KMS-11 (cell line): ENCODE data around the gene SLC15A3.

Experiments used
- H2AFZ ChIP-seq: fragments of 200-600 bp; sonication (generic); 2 replicates; pipeline ENCODE4 v1.6.1; 2016; ENCODE audit warnings: antibody characterized with exemption, mixed run types, low read depth
- H3K27ac ChIP-seq: fragments of 200-600 bp; sonication (generic); 2 replicates; pipeline ENCODE4 v1.6.1; 2016; ENCODE audit warnings: mild to moderate bottlenecking, mixed run types
- H3K27me3 ChIP-seq: fragments of 200-600 bp; sonication (generic); 2 replicates; pipeline ENCODE4 v1.6.1; 2017; ENCODE audit warnings: mild to moderate bottlenecking, low read depth, mixed run types, moderate library complexity; ENCODE audit not compliant: insufficient read depth
- H3K36me3 ChIP-seq: fragments of 200-600 bp; sonication (generic); 2 replicates; pipeline ENCODE4 v1.6.1; 2017; ENCODE audit warnings: mild to moderate bottlenecking, mixed run types; ENCODE audit not compliant: insufficient read depth
- H3K4me1 ChIP-seq: fragments of 200-600 bp; sonication (generic); 2 replicates; pipeline ENCODE4 v1.6.1; 2016; ENCODE audit warnings: mild to moderate bottlenecking, low read depth, mixed run types; ENCODE audit not compliant: poor library complexity, severe bottlenecking
- H3K4me2 ChIP-seq: fragments of 200-600 bp; sonication (generic); 2 replicates; pipeline ENCODE4 v1.7.0; 2016; ENCODE audit warnings: mild to moderate bottlenecking, mixed run types
- H3K4me3 ChIP-seq: fragments of 200-600 bp; sonication (generic); IDR thresholded peaks from 2 replicates; pipeline ENCODE4 v1.6.1; 2017; ENCODE audit warnings: low read depth, low read length, mixed read lengths; ENCODE audit not compliant: insufficient read depth
- H3K79me2 ChIP-seq: fragments of 200-600 bp; sonication (generic); 2 replicates; pipeline ENCODE4 v1.6.1; 2016; ENCODE audit warnings: low read depth, mixed run types; ENCODE audit not compliant: insufficient read depth
- H3K9ac ChIP-seq: fragments of 200-600 bp; sonication (generic); 2 replicates; pipeline ENCODE4 v1.6.1; 2016; ENCODE audit warnings: mild to moderate bottlenecking, mixed run types
- H4K20me1 ChIP-seq: fragments of 200-600 bp; sonication (generic); 2 replicates; pipeline ENCODE4 v1.6.1; 2016; ENCODE audit warnings: mild to moderate bottlenecking, mixed run types; ENCODE audit not compliant: insufficient read depth
- TF ChIP-seq, protein P1 (sequence below): fragments of 200-600 bp; sonication (generic); conservative IDR thresholded peaks from 2 replicates; pipeline ENCODE4 v1.6.1; 2017; ENCODE audit warnings: low read depth, mild to moderate bottlenecking, antibody characterized with exemption, low read length, moderate library complexity, mixed read lengths

Gene SLC15A3

DNA sequence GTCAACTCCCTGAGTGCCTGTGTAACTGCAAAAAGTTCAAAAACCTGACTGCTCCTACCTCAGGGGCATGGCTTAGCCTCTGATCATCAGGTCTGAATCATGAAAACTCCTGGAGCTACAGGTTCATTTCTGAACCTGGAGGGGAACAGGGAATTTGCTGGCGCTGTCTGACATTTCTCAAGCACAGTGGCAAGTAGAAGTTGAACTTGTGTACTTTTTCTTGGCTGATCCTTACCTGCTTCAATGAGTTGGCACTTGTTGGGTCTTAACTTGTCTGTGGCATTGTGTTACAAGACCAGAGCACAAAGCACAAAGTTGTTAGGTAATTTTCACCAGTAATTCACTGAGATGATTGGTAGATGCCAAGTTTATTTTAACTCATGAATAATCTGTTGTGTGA lies 34.7 kb downstream of the SLC15A3 start:
- H3K9ac ChIP-seq = no peak overlapping the region
- H3K4me1 ChIP-seq = peaks cover 43% of the 10 kb centered on the region
- H2AFZ ChIP-seq = no peak overlapping the region
- TF ChIP-seq, protein P1, sequence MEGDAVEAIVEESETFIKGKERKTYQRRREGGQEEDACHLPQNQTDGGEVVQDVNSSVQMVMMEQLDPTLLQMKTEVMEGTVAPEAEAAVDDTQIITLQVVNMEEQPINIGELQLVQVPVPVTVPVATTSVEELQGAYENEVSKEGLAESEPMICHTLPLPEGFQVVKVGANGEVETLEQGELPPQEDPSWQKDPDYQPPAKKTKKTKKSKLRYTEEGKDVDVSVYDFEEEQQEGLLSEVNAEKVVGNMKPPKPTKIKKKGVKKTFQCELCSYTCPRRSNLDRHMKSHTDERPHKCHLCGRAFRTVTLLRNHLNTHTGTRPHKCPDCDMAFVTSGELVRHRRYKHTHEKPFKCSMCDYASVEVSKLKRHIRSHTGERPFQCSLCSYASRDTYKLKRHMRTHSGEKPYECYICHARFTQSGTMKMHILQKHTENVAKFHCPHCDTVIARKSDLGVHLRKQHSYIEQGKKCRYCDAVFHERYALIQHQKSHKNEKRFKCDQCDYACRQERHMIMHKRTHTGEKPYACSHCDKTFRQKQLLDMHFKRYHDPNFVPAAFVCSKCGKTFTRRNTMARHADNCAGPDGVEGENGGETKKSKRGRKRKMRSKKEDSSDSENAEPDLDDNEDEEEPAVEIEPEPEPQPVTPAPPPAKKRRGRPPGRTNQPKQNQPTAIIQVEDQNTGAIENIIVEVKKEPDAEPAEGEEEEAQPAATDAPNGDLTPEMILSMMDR = no peak
- H3K36me3 ChIP-seq = no peaks in the 10 kb centered on the region; the same call in 1 of the 2 replicates
- no peak overlapping the region for H3K4me3 ChIP-seq
- peaks cover 48% of the 10 kb centered on the region for H3K79me2 ChIP-seq
- H4K20me1 ChIP-seq = peaks cover 4% of the 10 kb centered on the region
- H3K27me3 ChIP-seq = no peaks in the 10 kb centered on the region
- no peak overlapping the region for H3K4me2 ChIP-seq
- no peak overlapping the region for H3K27ac ChIP-seq

DNA sequence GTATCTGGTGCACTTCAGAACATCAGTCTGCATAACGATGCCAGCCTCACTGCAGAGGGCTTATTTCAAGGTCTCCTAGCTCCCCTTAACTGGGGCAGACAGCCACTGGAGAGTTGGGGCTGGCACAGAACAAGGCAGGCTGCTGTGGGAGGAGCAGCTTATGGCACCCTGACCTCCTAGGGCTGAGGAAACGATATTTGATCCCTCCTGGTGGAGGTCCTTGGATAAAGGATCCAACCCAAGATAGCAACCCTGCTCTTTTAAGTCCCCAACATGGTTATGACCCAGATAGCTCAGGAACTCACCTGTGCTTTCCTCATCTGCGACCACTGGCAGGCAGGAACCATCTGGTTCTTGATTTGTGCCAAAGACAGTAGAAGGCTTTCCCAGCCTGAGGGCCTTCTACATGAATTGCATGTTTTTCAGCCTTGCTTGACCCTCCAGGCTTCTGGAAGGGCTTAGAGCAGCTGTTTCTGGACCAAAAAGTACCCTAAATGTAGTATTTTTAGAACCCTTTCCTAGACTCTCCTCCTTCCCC lies 35.2 kb downstream of the SLC15A3 start:
- H3K4me2 ChIP-seq = peak overlapping the region; percentile 66

DNA sequence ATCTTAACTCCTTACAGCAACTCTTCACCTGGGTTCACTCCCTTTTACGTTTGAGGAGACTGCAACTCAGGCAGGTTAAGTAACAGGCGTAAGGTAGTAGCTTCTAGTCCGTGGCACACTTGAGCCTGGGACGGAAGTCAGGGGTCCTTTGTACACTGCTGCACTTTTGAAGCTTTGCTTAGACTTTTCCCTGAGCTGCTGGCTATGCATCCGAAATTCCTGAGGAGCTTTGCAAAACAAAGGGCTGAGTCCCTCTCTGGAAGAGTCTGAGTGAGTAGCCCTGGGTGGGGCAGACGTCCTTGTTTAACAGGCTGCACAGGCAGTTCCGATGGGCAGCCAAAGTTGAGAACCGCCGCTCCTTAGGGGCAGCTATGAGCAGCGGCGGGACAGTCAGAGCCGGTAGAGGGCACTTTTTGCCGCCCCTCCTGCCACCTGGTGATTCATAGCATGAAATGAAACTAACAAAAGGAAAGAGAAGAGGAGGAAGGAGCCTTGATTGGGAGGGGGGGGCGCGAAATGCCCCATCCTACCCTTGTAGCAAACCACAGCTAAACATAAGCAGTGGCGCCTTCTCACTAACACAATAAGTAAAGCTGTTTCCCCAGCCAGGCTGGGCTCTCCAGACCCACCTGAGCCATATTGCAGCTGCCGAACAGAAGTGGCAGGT lies 36.6 kb downstream of the SLC15A3 start:
- peak overlapping the region; percentile 66 for H3K4me2 ChIP-seq
- TF ChIP-seq, protein P1 = peak; percentile 43
- H4K20me1 ChIP-seq = peaks cover 4% of the 10 kb centered on the region
- H3K27ac ChIP-seq = peak overlapping the region; percentile 68
- H3K36me3 ChIP-seq = no peaks in the 10 kb centered on the region
- H2AFZ ChIP-seq = peak overlapping the region; percentile 81; the same call in 1 of the 2 replicates
- H3K4me3 ChIP-seq = no peak overlapping the region
- peaks cover 48% of the 10 kb centered on the region for H3K79me2 ChIP-seq
- H3K4me1 ChIP-seq = peaks cover 62% of the 10 kb centered on the region
- H3K27me3 ChIP-seq = no peaks in the 10 kb centered on the region
- peak overlapping the region; percentile 74; the same call in 1 of the 2 replicates for H3K9ac ChIP-seq

More for the DNA sequence above, 35.2 kb downstream of the SLC15A3 start:
- Histone ChIP-seq H3K4me3 (no peak overlapping the region), H2AFZ (no peak overlapping the region), H3K4me1 (peaks cover 48% of the 10 kb centered on the region), H3K9ac (no peak overlapping the region), H3K27ac (no peak overlapping the region), H3K79me2 (peaks cover 48% of the 10 kb centered on the region), H4K20me1 (peaks cover 4% of the 10 kb centered on the region), H3K27me3 (no peaks in the 10 kb centered on the region), H3K36me3 (no peaks in the 10 kb centered on the region; the same call in 1 of the 2 replicates)
- TF ChIP-seq, protein P1 = no peak

DNA sequence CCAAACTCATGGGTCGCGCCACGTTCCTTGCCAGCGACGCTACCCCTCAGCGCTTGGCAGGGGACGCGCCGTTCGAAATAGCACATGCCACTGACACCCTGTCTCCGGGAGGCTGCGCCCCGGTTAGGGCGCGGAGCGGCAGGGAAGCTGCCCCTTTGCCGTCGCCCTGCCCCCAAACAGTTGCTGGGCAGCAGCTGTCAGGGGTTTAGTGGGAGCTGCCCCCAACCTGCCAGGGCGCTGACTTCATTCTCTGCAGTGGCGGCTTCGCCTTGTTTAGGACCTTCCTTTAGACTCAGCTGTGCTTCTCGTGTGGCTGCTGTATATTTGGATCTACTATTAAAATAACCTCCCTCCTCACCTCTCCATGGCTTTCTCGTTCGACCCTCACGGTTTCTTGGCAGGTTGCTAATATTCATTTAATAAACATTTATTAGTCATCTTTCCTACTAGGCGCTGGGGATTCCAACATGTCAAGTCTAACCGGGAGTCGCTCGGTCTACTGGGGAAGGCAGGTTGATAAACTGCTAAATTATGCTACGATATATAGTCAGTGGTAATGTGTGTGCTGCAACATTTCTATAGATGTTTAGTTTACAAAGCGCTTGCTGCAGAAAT lies 37.2 kb downstream of the SLC15A3 start:
- TF ChIP-seq, protein P1 = no peak
- H3K27ac ChIP-seq = peak overlapping the region; percentile 68
- H3K27me3 ChIP-seq = no peaks in the 10 kb centered on the region
- H3K4me3 ChIP-seq = no peak overlapping the region
- H3K9ac ChIP-seq = peak overlapping the region; percentile 74
- peak overlapping the region; percentile 81 for H2AFZ ChIP-seq
- H3K79me2 ChIP-seq = peaks cover 48% of the 10 kb centered on the region
- peak overlapping the region; percentile 66 for H3K4me2 ChIP-seq
- H3K4me1 ChIP-seq = peaks cover 68% of the 10 kb centered on the region
- peaks cover 4% of the 10 kb centered on the region; the same call in 1 of the 2 replicates for H4K20me1 ChIP-seq
- no peaks in the 10 kb centered on the region for H3K36me3 ChIP-seq
